ENCODE data around the gene TMEM208. TPM values are rescaled to one million over a fixed set of nuclear protein-coding genes. Genes with fewer than 3 reads are reported as not detected.

Gene TMEM208
- total and polyA plus RNA-seq, 2 of the 8 experiments (the other 6 are each of a cell fraction or from before 2014, with no cell fraction given) = 37.7 to 100.0 TPM

- peak; percentile 39 to 67 (median 43); a peak in 3 of 4 replicates for TF ChIP-seq CTCF (IDR thresholded peaks at IDR 0.05; ENCODE audit: control extremely low read depth in 1 of 3, insufficient read depth in 1 of 3, low read depth in 1 of 3, low read length in 3 of 3)
These were observed 47.4 kb upstream of the TMEM208 start (continued) for GRCh38 chr16:67179421-67180080.
